Prostate gland (tissue), 2 donors: ENCODE data around the gene DNAAF8.

Experiments
- POLR2A ChIP-seq: fragments of 450-650 bp; IDR thresholded peaks from one replicate; pipeline ENCODE4 v1.6.1; 2016; ENCODE audit warnings: antibody characterized with exemption, mild to moderate bottlenecking
- POLR2AphosphoS5 ChIP-seq: sonication (generic); formaldehyde crosslinking; IDR thresholded peaks from one replicate; pipeline ENCODE4 v1.6.1; 2017; ENCODE audit warnings: antibody characterized with exemption
- TF ChIP-seq, protein P1 (sequence below), 4 experiments: fragments of 200-600 bp in 2 of 4; fragments of 450-650 bp in 2 of 4; sonication (generic) in 2 of 4; IDR thresholded peaks; 1 replicate in 3 of 4; 2 replicates in 1 of 4; pipeline ENCODE4 v1.5.1; 2016 to 2019; ENCODE audit warnings: antibody characterized with exemption in 4 of 4, mild to moderate bottlenecking in 2 of 4, moderate library complexity in 2 of 4

DNA sequence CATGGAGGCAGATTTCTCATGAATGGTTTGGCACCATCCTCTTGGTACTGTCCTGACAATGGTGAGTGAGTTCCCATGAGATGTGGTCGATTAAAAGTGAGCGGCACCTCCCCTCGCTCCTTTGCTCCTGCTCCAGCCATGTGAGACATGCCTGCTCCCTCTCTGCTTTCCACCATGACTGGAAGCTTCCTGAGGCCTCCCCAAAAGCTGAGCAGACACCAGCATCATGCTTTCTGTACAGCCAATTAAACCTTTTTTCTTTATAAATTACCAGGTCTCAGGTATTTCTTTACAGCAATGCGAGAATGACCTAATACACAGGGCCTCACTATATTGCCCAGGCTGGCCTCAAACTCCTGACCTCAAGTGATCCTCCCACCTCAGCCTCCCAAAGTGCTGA, 20.5 kb downstream of the DNAAF8 start:
- TF ChIP-seq, protein P1, sequence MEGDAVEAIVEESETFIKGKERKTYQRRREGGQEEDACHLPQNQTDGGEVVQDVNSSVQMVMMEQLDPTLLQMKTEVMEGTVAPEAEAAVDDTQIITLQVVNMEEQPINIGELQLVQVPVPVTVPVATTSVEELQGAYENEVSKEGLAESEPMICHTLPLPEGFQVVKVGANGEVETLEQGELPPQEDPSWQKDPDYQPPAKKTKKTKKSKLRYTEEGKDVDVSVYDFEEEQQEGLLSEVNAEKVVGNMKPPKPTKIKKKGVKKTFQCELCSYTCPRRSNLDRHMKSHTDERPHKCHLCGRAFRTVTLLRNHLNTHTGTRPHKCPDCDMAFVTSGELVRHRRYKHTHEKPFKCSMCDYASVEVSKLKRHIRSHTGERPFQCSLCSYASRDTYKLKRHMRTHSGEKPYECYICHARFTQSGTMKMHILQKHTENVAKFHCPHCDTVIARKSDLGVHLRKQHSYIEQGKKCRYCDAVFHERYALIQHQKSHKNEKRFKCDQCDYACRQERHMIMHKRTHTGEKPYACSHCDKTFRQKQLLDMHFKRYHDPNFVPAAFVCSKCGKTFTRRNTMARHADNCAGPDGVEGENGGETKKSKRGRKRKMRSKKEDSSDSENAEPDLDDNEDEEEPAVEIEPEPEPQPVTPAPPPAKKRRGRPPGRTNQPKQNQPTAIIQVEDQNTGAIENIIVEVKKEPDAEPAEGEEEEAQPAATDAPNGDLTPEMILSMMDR (IDR thresholded peaks at IDR 0.05) = no peak
- TF ChIP-seq POLR2A = no peak
- no peak for TF ChIP-seq POLR2AphosphoS5
